AG09309 (cell line): ENCODE results near the gene OASL.

Experiments
- DNase-seq: peaks from one replicate; pipeline ENCODE4 v3.0.0-alpha.2; 2010; ENCODE audit warnings: low read depth
- H3K4me3 ChIP-seq: 2 replicates; pipeline ENCODE4 v1.5.1; 2011; ENCODE audit warnings: mild to moderate bottlenecking, low read depth, low read length, moderate library complexity; ENCODE audit not compliant: control insufficient read depth
- CTCF ChIP-seq: IDR thresholded peaks from 2 replicates; pipeline ENCODE4 v1.5.1; 2011; ENCODE audit warnings: mild to moderate bottlenecking, low read depth, low read length, inconsistent platforms; ENCODE audit not compliant: insufficient read depth, control insufficient read depth; ENCODE audit errors: missing control alignments

The OASL gene

DNA sequence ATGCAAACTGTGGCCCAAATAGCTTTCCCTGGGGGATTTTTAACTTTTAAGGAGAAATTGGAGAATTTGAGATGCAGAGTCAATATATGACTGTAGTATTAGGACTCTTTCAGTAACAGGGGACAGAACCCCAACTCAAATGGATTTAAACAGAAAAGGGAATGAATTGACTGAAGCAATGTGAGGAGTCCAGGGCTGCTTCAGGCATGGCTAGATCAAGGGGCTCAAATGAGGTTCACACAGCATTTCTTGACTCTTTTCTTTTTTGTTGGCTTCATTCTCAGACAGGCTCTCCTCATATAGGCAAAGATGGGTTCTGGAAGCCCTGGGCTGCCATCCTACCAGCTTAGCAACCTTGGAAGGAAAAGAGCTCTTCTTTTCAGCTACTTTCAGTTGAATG, 47.1 kb downstream of the OASL start:
- TF ChIP-seq CTCF: no peak
- no peak for DNase-seq
- no peak overlapping the region for H3K4me3 ChIP-seq

DNA sequence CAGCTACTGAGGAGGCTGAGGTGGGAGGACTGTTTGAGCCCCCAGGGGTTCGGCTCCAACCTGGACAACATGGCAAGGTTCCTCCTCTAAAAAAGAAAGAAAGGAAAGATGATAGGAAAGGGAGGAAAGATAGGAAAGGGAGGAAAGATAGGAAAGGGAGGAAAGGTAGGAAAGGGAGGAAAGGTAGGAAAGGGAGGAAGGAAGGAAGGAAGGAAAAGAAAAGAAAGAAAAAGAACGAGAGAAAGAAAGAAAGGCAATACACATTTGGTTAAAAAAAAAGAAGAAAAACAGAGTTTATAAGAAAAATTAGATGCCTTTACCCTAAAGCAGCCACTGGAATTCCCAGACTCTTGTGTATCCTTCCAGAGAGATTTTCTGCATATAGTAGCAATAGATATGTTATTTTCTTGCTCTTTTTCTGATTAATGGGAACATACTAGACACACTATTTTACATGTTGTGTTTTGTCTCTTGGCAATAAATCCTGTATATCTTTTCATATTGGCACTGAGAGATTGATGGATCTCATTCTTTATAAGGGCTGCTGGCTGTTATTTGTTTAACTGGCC, 48.5 kb downstream of the OASL start:
- no peak for TF ChIP-seq CTCF
- no peak overlapping the region for H3K4me3 ChIP-seq
- no peak for DNase-seq

- DNase-seq: no peak
- H3K4me3 ChIP-seq: no peak overlapping the region
- TF ChIP-seq CTCF: no peak
Measured at GRCh38 chr12:120989687-120990086, 49.4 kb downstream of the OASL start.

DNA sequence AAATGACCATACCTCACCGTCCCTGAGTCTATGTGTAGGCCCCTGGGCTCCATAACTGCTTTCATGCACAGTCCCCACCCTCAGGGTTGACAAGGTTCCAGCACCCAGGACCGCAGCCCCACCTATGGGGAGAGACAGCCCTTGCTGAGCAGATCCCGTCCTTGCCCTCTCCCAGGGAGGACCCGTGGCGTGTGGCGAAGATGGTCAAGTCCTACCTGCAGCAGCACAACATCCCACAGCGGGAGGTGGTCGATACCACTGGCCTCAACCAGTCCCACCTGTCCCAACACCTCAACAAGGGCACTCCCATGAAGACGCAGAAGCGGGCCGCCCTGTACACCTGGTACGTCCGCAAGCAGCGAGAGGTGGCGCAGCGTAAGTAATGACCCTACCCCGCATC, 50.4 kb downstream of the OASL start:
- no peak for DNase-seq
- no peak overlapping the region for H3K4me3 ChIP-seq
- no peak for TF ChIP-seq CTCF

- DNase-seq: no peak
- TF ChIP-seq CTCF: no peak
- H3K4me3 ChIP-seq: no peak overlapping the region
Measured at GRCh38 chr12:120988234-120988633, 50.8 kb downstream of the OASL start.

GRCh38 chr12:120984351-120984898, 54.6 kb downstream of the OASL start:
- DNase-seq: no peak
- TF ChIP-seq CTCF: no peak
- no peak overlapping the region for H3K4me3 ChIP-seq
